ENCODE data around the gene ZFX. TPM values are rescaled to one million over a fixed set of nuclear protein-coding genes. Genes with fewer than 3 reads are reported as not detected.
A peak's percentile ranks its signal among the peaks of the same experiment; 100 is the strongest.

Gene ZFX
- total RNA-seq, 2 experiments from 2014 or later, result 44.6 to 46.0 TPM

GRCh38 chrX:24189490-24189889, 40.0 kb downstream of the ZFX start:
- no peaks in the 10 kb centered on the region for H3K27me3 Mint-ChIP-seq
- no peak for DNase-seq
- peaks cover 31% of the 10 kb centered on the region for H3K36me3 Mint-ChIP-seq (ENCODE audit: low read depth)
- H3K4me3 Mint-ChIP-seq, result no peak overlapping the region
- H3K27ac Mint-ChIP-seq, result no peak overlapping the region
- ChIA-PET CTCF (no interaction called here), POLR2A (no interaction called here)
- H3K4me1 Mint-ChIP-seq, result peaks cover 36% of the 10 kb centered on the region
- no peaks in the 10 kb centered on the region for H3K9me3 Mint-ChIP-seq

DNA sequence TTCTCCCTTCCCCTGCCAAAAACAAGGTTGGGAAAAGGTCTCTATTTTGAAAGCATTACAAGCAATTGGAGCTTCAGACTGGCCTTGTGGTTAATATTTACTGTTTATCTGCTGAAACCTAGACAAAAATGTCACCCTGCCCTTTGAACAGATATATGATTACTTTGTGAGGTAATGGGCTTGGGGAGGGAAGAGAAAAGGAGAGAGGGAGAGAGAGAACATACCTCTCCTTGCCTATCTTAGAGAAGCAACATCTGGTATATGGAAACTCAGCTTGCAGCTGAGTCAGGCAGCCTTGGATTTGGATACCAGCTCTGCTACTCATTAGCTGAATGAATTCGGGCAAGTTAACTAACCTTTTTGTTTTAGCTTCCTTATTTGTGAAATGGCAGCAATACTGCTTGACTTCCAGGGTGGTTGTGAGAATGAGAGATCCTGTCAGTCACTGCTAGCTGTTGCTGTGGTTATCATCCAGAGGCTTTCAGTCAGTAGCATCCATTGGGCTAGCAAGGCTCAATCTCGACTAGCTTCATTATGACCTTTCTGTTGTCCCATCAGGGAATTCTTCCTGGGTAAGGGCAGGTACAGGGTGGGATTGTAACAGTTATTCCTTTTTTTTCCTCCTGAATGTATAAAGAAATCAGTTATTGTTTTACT, 41.1 kb downstream of the ZFX start:
- Mint-ChIP-seq H3K4me1 (peaks cover 36% of the 10 kb centered on the region), H3K9me3 (no peaks in the 10 kb centered on the region), H3K36me3 (ENCODE audit: low read depth) (peaks cover 31% of the 10 kb centered on the region), H3K4me3 (no peak overlapping the region), H3K27ac (no peak overlapping the region), H3K27me3 (no peaks in the 10 kb centered on the region)
- ChIA-PET POLR2A (no interaction called here), CTCF (interaction anchor here (1.2 kb wide), 1 partner anchor 14 kb away, joined by 3 read pairs; no protein-coding TSS in a partner anchor)
- no peak for DNase-seq

- DNase-seq, result no peak
- ChIA-PET POLR2A (no interaction called here), CTCF (interaction anchor here (1.2 kb wide), 1 partner anchor 21 kb away, joined by 3 read pairs; no protein-coding TSS in a partner anchor)
- Mint-ChIP-seq H3K36me3 (ENCODE audit: low read depth) (peaks cover 22% of the 10 kb centered on the region), H3K27me3 (no peaks in the 10 kb centered on the region), H3K4me3 (no peak overlapping the region), H3K9me3 (no peaks in the 10 kb centered on the region), H3K27ac (no peak overlapping the region), H3K4me1 (peaks cover 30% of the 10 kb centered on the region)
These were observed 47.0 kb downstream of the ZFX start for GRCh38 chrX:24196509-24196908.

DNA sequence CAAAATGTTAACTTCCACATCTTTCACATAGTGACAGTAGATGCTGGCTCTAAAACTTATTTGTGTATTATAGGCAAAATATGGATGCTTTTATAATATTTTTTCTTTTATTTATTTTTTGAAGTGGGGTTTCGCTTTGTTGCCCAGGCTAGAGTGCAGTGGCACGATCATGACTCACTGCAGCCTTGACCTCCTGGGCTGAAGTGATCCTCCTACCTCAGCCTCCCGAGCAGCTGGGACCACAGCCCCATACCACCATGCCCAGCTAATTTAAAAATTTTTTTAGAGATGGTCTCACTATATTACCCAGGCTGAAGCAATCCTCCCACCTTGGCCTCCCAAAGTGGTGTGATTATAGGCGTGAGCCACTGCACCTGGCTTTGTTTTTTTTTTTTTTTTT, 48.6 kb downstream of the ZFX start:
- H3K9me3 Mint-ChIP-seq, result no peaks in the 10 kb centered on the region
- H3K36me3 Mint-ChIP-seq (ENCODE audit: low read depth), result peaks cover 28% of the 10 kb centered on the region
- H3K27me3 Mint-ChIP-seq, result no peaks in the 10 kb centered on the region
- peaks cover 37% of the 10 kb centered on the region for H3K4me1 Mint-ChIP-seq
- H3K4me3 Mint-ChIP-seq, result no peak overlapping the region
- ChIA-PET POLR2A (no interaction called here), CTCF (no interaction called here)
- no peak overlapping the region for H3K27ac Mint-ChIP-seq
- no peak for DNase-seq

- ChIA-PET POLR2A (no interaction called here), CTCF (interaction anchor here (1.7 kb wide), 1 partner anchor 146 kb away, joined by 6 read pairs; the partner anchor contains the start of gene EIF2S3)
- DNase-seq, result no peak
- Mint-ChIP-seq H3K36me3 (ENCODE audit: low read depth) (peaks cover 30% of the 10 kb centered on the region), H3K27me3 (no peaks in the 10 kb centered on the region), H3K4me3 (no peak overlapping the region), H3K9me3 (no peaks in the 10 kb centered on the region), H3K4me1 (peaks cover 36% of the 10 kb centered on the region), H3K27ac (peak overlapping the region; percentile 48)
These were observed 50.6 kb downstream of the ZFX start for GRCh38 chrX:24200133-24200532.

DNA sequence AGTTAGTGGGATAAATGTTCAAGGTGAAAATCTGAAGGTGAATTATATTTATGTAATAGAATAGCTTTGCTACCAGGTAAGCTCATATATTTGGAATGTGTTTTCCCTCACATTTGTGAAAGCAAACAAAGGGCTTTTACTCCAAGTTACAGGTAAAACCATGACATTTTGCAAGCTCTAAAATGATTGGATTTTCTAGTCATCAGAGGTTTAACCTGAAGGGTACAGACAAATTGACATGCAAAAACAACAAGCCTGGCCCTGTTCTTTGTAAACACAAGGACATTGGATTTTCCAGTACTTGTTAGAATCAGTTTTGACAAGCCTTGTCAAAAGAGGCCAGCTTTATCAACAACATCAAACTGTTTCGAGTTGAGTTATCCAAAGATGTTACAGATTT, 51.7 kb downstream of the ZFX start:
- no peak overlapping the region for H3K27ac Mint-ChIP-seq

DNA sequence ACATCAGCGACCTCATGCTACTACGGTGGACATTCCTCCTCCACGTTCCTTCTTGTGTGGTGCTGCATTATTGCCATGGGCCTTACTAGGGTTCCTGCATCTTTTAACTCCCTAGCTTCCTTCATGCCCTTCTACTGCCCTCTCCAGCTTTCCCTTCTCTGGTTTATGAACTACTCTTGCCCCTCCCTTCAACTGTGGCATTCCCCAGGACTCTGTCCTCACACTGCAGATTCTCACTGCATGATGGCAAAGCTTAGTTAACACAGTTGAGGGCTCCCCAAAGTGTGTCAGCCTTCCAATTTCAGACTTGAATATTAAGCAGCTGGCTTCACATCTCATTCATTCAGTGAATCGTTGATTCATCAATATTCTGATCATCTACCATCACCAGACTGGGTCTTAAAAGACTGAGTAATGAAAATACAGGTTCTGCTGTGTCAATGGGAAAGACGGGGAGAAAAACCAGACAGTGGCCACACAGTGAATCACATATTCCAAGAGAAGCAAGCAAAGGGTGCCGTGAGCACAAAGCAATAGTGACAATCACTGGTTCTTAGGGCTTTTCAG, 53.0 kb downstream of the ZFX start:
- ChIA-PET CTCF (interaction anchor here (1.4 kb wide), 1 partner anchor 28 kb away, joined by 3 read pairs; no protein-coding TSS in a partner anchor), POLR2A (no interaction called here)
- no peaks in the 10 kb centered on the region for H3K27me3 Mint-ChIP-seq
- peaks cover 27% of the 10 kb centered on the region for H3K36me3 Mint-ChIP-seq (ENCODE audit: low read depth)
- no peak overlapping the region for H3K4me3 Mint-ChIP-seq
- no peak overlapping the region for H3K27ac Mint-ChIP-seq
- DNase-seq, result no peak
- H3K9me3 Mint-ChIP-seq, result no peaks in the 10 kb centered on the region
- peaks cover 34% of the 10 kb centered on the region for H3K4me1 Mint-ChIP-seq

More for the DNA sequence above, 51.7 kb downstream of the ZFX start:
- peaks cover 36% of the 10 kb centered on the region for H3K4me1 Mint-ChIP-seq
- no peak for DNase-seq
- peaks cover 26% of the 10 kb centered on the region for H3K36me3 Mint-ChIP-seq (ENCODE audit: low read depth)
- no peaks in the 10 kb centered on the region for H3K27me3 Mint-ChIP-seq
- POLR2A ChIA-PET, result no interaction called here
- CTCF ChIA-PET, result interaction anchor here (1.1 to 1.7 kb wide), 3 partner anchors 24 to 147 kb away, joined by 3 to 6 read pairs (median 4); partner anchors contain the start of gene EIF2S3
- no peak overlapping the region for H3K4me3 Mint-ChIP-seq
- H3K9me3 Mint-ChIP-seq, result no peaks in the 10 kb centered on the region

DNA sequence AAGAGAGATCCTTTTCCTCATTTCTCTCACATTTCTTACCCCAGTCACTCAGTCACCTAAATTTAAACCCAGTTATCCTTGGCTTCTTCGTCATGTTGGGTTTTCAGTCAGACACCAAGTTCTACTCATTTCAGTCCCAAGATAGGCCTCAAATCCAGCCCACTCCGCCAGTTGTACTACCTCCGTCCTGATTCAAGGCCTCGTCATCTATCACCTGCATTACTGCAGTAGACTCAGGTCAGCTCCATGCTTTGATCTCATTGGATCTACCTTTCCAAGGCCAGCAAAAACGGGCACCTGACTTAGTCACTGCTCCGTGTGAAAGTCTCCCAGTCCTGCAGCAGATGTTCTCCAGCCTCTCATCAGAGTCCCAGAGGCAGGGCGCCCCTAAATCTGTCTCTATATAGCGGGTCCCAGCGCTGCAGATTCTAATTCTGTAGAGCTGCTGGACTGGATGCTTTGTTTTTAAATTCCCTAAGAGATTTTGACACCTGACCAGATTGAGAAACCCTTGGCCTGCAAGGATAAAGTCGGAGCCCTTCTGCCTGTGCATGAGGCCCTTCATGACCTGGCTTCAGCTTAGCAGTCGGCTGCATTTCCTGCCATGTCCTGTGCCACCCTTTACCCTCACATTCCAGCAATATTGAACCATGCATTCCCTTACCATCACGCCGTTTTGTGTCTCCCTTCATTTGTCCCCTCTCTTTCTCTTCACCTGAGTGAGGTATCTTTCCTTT, 53.7 kb downstream of the ZFX start:
- ChIA-PET POLR2A (no interaction called here), CTCF (interaction anchor here (1.1 kb wide), 1 partner anchor 38 kb away, joined by 3 read pairs; no protein-coding TSS in a partner anchor)
- H3K9me3 Mint-ChIP-seq, result no peaks in the 10 kb centered on the region
- H3K4me3 Mint-ChIP-seq, result no peak overlapping the region
- H3K27ac Mint-ChIP-seq, result no peak overlapping the region
- peaks cover 32% of the 10 kb centered on the region for H3K36me3 Mint-ChIP-seq (ENCODE audit: low read depth)
- H3K27me3 Mint-ChIP-seq, result no peaks in the 10 kb centered on the region
- peaks cover 34% of the 10 kb centered on the region for H3K4me1 Mint-ChIP-seq
- no peak for DNase-seq

DNA sequence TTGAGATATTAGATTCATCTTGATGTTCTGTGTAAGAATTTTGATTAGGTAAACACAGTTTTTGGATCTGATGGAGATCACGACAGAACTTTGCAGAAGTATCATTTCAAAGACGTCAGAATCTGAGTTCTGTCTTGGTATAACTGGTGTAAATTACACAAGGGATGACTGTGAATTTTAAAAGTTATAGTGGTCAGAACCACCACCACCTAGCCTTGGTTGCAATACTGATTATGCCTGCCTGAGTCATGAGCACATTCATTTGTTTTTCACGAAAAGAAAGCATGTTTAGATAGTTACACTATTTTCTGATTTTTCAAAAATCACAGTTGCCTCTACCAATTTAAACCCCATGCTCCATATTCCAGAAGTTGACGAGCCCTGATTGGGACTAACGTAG, 54.8 kb downstream of the ZFX start:
- no peak for DNase-seq
- H3K9me3 Mint-ChIP-seq, result no peaks in the 10 kb centered on the region
- no peak overlapping the region for H3K4me3 Mint-ChIP-seq
- no peak overlapping the region for H3K27ac Mint-ChIP-seq
- ChIA-PET POLR2A (no interaction called here), CTCF (interaction anchor here (0.6 to 1.2 kb wide), 4 partner anchors 14 to 39 kb away, joined by 3 read pairs; no protein-coding TSS in a partner anchor)
- H3K4me1 Mint-ChIP-seq, result peaks cover 28% of the 10 kb centered on the region
- no peaks in the 10 kb centered on the region for H3K27me3 Mint-ChIP-seq
- H3K36me3 Mint-ChIP-seq (ENCODE audit: low read depth), result peaks cover 26% of the 10 kb centered on the region

- Mint-ChIP-seq H3K9me3 (no peaks in the 10 kb centered on the region), H3K4me3 (no peak overlapping the region), H3K4me1 (peaks cover 25% of the 10 kb centered on the region), H3K36me3 (ENCODE audit: low read depth) (peaks cover 27% of the 10 kb centered on the region), H3K27me3 (no peaks in the 10 kb centered on the region), H3K27ac (no peak overlapping the region)
- DNase-seq, result no peak
- CTCF ChIA-PET, result interaction anchor here (0.6 to 1.2 kb wide), 3 partner anchors 14 to 98 kb away, joined by 3 read pairs; no protein-coding TSS in a partner anchor
- POLR2A ChIA-PET, result no interaction called here
These were observed 55.4 kb downstream of the ZFX start for GRCh38 chrX:24204958-24205357.

DNA sequence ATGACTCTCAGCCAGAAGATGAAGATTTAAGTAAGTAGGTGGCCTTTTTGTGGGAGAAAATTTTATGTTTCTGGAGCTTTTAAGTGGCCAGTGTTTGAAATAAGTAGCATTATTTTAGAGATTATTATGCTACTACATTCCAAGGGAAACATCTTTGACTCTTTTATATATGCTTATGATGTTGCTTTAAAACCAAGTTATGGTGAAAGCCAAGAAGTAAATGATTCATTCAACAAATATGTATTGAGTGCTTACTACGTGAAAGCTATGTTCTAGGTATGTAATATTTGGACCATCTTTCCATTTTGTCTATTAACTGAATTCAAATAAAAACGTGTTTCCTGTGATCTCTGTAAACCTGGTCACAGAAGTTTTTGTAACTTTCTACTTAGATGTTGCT, 58.3 kb downstream of the ZFX start:
- peaks cover 10% of the 10 kb centered on the region for H3K4me1 Mint-ChIP-seq
- DNase-seq, result no peak
- H3K36me3 Mint-ChIP-seq (ENCODE audit: low read depth), result peaks cover 28% of the 10 kb centered on the region
- H3K4me3 Mint-ChIP-seq, result no peak overlapping the region
- CTCF ChIA-PET, result no interaction called here
- H3K27me3 Mint-ChIP-seq, result no peaks in the 10 kb centered on the region
- no peak overlapping the region for H3K27ac Mint-ChIP-seq
- H3K9me3 Mint-ChIP-seq, result no peaks in the 10 kb centered on the region
- POLR2A ChIA-PET, result no interaction called here

DNA sequence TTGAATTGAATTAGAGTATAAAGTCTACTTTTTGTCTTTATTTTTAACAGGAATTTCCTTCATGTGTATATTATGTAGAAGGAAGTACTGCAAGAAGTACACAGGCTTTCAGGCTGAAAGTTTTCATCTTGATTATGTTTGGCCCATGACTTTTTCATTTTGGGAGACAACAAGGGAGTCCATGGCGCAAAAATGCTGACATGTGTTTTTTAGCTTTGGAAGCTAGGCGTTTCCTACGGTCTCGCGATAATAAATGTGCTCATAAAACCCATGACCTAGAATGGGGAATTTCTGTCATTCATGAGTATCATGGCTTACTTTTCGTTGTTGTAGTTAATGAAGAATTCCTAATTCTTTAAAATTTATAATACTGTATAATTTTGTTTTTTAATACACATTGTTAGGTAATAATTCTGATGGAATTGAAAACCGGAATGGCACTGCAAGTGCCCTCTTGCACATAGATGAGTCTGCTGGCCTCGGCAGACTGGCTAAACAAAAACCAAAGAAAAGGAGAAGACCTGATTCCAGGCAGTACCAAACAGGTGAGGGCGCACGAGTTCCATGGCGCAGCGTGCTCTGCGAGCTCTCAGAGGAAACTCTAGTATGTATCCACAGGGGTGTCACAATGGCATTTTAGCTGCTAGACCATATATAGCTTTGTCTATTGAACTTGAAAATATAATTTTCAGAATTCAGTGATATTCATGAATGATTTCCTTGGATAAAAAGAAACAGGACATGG, 59.1 kb downstream of the ZFX start:
- no peaks in the 10 kb centered on the region for H3K9me3 Mint-ChIP-seq
- no peaks in the 10 kb centered on the region for H3K27me3 Mint-ChIP-seq
- H3K4me1 Mint-ChIP-seq, result peaks cover 4% of the 10 kb centered on the region
- CTCF ChIA-PET, result interaction anchor here (0.5 kb wide), 1 partner anchor 606 kb away, joined by 9 read pairs; no protein-coding TSS in a partner anchor
- POLR2A ChIA-PET, result no interaction called here
- no peak overlapping the region for H3K4me3 Mint-ChIP-seq
- peaks cover 22% of the 10 kb centered on the region for H3K36me3 Mint-ChIP-seq (ENCODE audit: low read depth)
- H3K27ac Mint-ChIP-seq, result no peak overlapping the region
- DNase-seq, result no peak

All from activated CD4-positive, alpha-beta T cell treated with anti-CD3 and anti-CD28 coated beads, Interleukin-2, amount 10 ng/mL, durations not matched to agents 7 days and 5 days (primary cell).